Common myeloid progenitor, CD34-positive (primary cell): Measurements from ENCODE around the gene STRBP.

Experiments used
- CTCF ChIA-PET: fragments of 350-600 bp; sonication (Branson Sonifier 250); formaldehyde crosslinking; loops from one replicate; lab custom pipeline; 2021; ENCODE audit warnings: antibody characterized with exemption; lab: Charles Lee
- POLR2A ChIA-PET: fragments of 350-600 bp; sonication (Branson Sonifier 250); formaldehyde crosslinking; loops from one replicate; lab custom pipeline; 2021; ENCODE audit warnings: antibody characterized with exemption; lab: Charles Lee
- DNase-seq, 3 donors: peaks; one replicate each; pipeline versions ENCODE4 v3.0.0 to v3.0.0-alpha.2; 2013
- H3K27ac ChIP-seq, 2 experiments: 1 replicate in 1 of 2; 2 replicates in 1 of 2; pipeline ENCODE4 v1.7.0; 2013; ENCODE audit warnings: inconsistent platforms in 2 of 2, low read length in 2 of 2, mild to moderate bottlenecking in 2 of 2, low read depth in 1 of 2, moderate library complexity in 1 of 2; ENCODE audit not compliant: severe bottlenecking in 2 of 2, insufficient read depth in 1 of 2, poor library complexity in 1 of 2
- H3K27me3 ChIP-seq, 5 experiments: replicated peaks in 2 of 5; 1 replicate in 3 of 5; 2 replicates in 2 of 5; pipeline versions ENCODE4 v1.6.1 to v1.7.0; 2013; ENCODE audit warnings: low read length in 4 of 5, mild to moderate bottlenecking in 2 of 5, moderate library complexity in 2 of 5, inconsistent platforms in 1 of 5; ENCODE audit not compliant: insufficient read depth in 5 of 5, control insufficient read depth in 4 of 5
- H3K36me3 ChIP-seq, 4 experiments: 1 replicate in 2 of 4; 2 replicates in 2 of 4; pipeline versions ENCODE4 v1.6.1 to v1.7.0; 2013; ENCODE audit warnings: low read length in 3 of 4, control low read depth in 1 of 4, mild to moderate bottlenecking in 1 of 4; ENCODE audit not compliant: control insufficient read depth in 4 of 4, insufficient read depth in 4 of 4
- H3K4me1 ChIP-seq, 4 experiments: 1 replicate in 3 of 4; 2 replicates in 1 of 4; pipeline versions ENCODE4 v1.6.1 to v1.7.1; 2013; ENCODE audit warnings: low read length in 3 of 4, mild to moderate bottlenecking in 3 of 4, control low read depth in 1 of 4, inconsistent platforms in 1 of 4, moderate library complexity in 1 of 4; ENCODE audit not compliant: control insufficient read depth in 4 of 4, insufficient read depth in 4 of 4; ENCODE audit errors: control extremely low read depth in 1 of 4
- H3K4me3 ChIP-seq, 7 experiments: 1 replicate in 4 of 7; 2 replicates in 3 of 7; pipeline versions ENCODE4 v1.5.1 to v1.7.0; 2013; ENCODE audit warnings: mild to moderate bottlenecking in 7 of 7, low read length in 6 of 7, moderate library complexity in 6 of 7, inconsistent platforms in 2 of 7, low read depth in 2 of 7, control low read depth in 1 of 7; ENCODE audit not compliant: insufficient read depth in 4 of 7, control insufficient read depth in 1 of 7; ENCODE audit errors: extremely low read depth in 1 of 7
- H3K9me3 ChIP-seq, 5 experiments: 1 replicate in 4 of 5; 2 replicates in 1 of 5; pipeline versions ENCODE4 v1.6.1 to v1.7.1; 2013; ENCODE audit warnings: low read length in 4 of 5, mild to moderate bottlenecking in 2 of 5, inconsistent platforms in 1 of 5, low read depth in 1 of 5, moderate library complexity in 1 of 5; ENCODE audit not compliant: control insufficient read depth in 4 of 5, insufficient read depth in 2 of 5; ENCODE audit errors: control extremely low read depth in 1 of 5
- WGBS: methylation state at CpG from one replicate; pipeline ENCODE4 v1.1.5; 2013; ENCODE audit not compliant: insufficient coverage; 5-methylcytosine and 5-hydroxymethylcytosine counted together

Gene STRBP

DNA sequence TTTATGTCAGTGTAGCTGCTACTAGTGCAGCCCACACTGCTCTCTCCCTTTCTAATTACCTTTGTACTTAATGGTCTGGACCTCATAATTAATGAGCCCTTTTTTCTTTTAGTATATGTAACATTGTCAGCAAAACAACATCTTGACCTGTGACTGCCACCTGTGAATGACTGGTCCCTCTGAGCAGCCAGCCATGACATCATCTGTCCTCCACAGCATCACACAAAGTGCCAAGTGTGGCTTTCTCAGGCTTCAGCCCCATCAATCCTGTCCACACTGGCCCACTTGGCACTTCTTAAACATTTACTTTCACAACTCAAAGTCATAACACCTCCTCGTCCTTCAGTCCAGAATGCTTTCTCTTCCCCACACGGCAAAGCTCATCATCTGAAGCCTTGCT, 130.2 kb downstream of the STRBP start:
- Histone ChIP-seq H3K36me3 (peaks cover 8 to 28% (median 16%) of the 10 kb centered on the region in 4 experiments), H3K9me3 (no peaks in the 10 kb centered on the region), H3K27ac (no peak overlapping the region), H3K4me1 (no peaks in the 10 kb centered on the region), H3K4me3 (no peak overlapping the region), H3K27me3 (no peaks in the 10 kb centered on the region)
- ChIA-PET CTCF (no interaction called here), POLR2A (no interaction called here)
- DNase-seq = no peak
- WGBS = no CpG with 5 or more reads among the region's 2 CpGs

DNA sequence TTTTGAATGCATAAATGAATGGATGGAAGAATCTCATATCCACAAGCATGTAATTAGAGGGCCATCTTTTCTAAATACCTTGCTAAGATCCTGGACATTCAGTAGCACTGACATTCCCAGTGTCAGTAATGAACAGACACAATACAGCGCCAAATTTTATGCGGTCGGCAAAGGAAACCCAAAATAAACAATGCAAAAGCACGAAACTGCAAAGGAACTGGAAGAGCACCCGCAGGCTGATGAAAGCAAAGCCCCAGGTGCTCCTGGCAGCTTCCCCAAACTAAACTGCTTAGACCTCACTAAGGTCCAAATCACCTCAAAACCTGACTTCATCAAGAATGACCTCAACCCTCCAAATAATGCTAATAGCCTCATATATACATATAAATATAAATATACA, 133.0 kb downstream of the STRBP start:
- no peak for DNase-seq
- 100% methylated on average over 5 of the region's 5 CpGs for WGBS
- no peaks in the 10 kb centered on the region for H3K27me3 ChIP-seq
- H3K36me3 ChIP-seq = peaks cover 11 to 40% (median 25%) of the 10 kb centered on the region in 4 experiments
- CTCF ChIA-PET = interaction anchor here (1.2 to 1.9 kb wide), 2 partner anchors 10 to 12 kb away, joined by 3 to 6 read pairs; no protein-coding TSS in a partner anchor
- H3K27ac ChIP-seq = no peak overlapping the region
- no peaks in the 10 kb centered on the region for H3K9me3 ChIP-seq
- POLR2A ChIA-PET = no interaction called here
- no peaks in the 10 kb centered on the region for H3K4me1 ChIP-seq
- H3K4me3 ChIP-seq = no peak overlapping the region

DNA sequence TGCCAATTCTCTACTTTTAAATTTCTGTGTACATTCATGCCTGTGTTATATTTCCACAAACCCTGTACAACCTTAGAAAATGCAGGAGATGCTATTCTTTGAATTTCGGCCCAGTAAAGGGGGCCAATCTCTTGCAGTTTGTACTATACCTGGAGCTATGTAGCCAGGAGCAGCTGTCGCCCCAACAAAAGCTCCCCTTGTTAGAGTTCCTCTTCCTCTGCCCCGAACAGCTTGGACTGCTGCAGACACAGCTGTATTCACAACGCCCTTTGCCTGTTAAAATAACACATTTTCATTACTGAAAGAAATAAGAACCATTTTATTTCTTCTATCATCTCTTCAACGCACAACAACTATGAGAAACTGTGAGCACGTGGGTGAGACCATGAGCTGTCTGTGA, 135.7 kb downstream of the STRBP start:
- Histone ChIP-seq H3K36me3 (peaks cover 13 to 55% (median 27%) of the 10 kb centered on the region in 4 experiments), H3K9me3 (no peaks in the 10 kb centered on the region), H3K27me3 (no peaks in the 10 kb centered on the region), H3K27ac (no peak overlapping the region), H3K4me1 (no peaks in the 10 kb centered on the region), H3K4me3 (no peak overlapping the region)
- POLR2A ChIA-PET = interaction anchor here (0.5 kb wide), 1 partner anchor 278 kb away, joined by 3 read pairs; no protein-coding TSS in a partner anchor
- CTCF ChIA-PET = no interaction called here
- DNase-seq = no peak
- 89% methylated on average over 4 of the region's 6 CpGs for WGBS

DNA sequence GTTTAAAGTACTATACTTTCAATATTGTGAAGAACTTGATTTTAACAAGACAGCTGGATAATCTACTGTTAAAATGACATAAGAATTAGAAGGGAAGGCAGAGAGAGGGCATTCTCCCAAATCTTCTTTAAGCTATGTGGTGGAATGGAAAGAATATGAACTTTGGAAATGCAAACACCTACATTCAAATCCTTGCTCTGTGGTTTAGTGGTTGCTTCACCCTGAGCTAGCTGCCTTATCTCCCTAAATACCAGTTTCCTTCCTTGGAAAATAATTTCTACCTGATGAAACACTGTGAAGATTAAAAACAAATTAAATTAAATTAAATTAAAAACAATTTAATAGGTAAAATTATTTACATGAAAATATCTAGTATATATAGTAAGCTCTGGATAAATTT, 136.4 kb downstream of the STRBP start:
- Histone ChIP-seq H3K4me3 (no peak overlapping the region), H3K9me3 (no peaks in the 10 kb centered on the region), H3K4me1 (no peaks in the 10 kb centered on the region), H3K36me3 (peaks cover 17 to 61% (median 31%) of the 10 kb centered on the region in 4 experiments), H3K27me3 (no peaks in the 10 kb centered on the region), H3K27ac (no peak overlapping the region)
- DNase-seq = no peak
- POLR2A ChIA-PET = no interaction called here
- CTCF ChIA-PET = no interaction called here

DNA sequence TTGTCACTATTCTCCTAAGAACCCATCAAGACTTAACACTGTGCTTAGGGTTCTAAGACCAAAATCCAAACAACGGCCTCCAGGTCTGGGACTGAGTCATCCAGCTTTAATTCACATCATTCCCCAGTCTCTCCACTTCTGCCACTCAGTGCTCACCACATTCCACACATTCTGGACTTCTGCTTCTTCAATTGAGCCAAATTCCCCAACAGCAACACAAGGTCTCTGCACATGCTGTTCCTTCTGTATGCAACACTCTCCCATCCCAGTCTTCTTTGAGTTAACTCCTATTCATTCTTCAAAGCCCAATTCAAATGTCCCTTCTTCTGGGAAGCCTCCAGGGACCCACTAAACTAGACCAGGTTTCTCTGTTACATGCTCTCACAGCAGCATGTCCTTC, 137.1 kb downstream of the STRBP start:
- no peak for DNase-seq
- CTCF ChIA-PET = no interaction called here
- WGBS = 100% methylated on average over 1 of the region's 1 CpG
- Histone ChIP-seq H3K27me3 (no peaks in the 10 kb centered on the region), H3K4me1 (no peaks in the 10 kb centered on the region), H3K27ac (no peak overlapping the region), H3K36me3 (peaks cover 19 to 57% (median 33%) of the 10 kb centered on the region in 4 experiments), H3K9me3 (no peaks in the 10 kb centered on the region), H3K4me3 (no peak overlapping the region)
- POLR2A ChIA-PET = no interaction called here

DNA sequence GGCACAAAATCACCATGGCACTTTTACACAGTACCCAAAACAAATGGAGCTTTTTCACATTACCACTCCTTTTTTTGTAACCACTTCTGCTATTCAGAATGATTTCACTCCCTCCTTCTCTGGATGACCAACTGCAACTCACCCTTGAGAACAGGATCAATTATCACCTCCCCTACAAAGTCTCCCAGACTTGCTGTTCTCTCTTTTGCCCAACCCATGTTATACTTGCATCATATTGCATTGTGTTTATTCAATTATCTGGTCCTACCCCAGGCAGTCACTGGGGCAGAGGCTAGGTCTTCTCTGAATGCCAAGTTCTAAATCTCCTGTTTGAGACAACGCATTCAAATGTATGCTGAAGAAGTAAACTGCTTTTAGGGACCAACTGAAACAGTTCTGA, 139.0 kb downstream of the STRBP start:
- CTCF ChIA-PET = interaction anchor here (0.9 kb wide), 1 partner anchor 220 kb away, joined by 3 read pairs; no protein-coding TSS in a partner anchor
- POLR2A ChIA-PET = interaction anchor here (0.7 kb wide), 1 partner anchor 132 kb away, joined by 3 read pairs; no protein-coding TSS in a partner anchor
- Histone ChIP-seq H3K27me3 (no peaks in the 10 kb centered on the region), H3K27ac (no peak overlapping the region), H3K4me3 (no peak overlapping the region), H3K4me1 (no peaks in the 10 kb centered on the region), H3K36me3 (peaks cover 22 to 54% (median 32%) of the 10 kb centered on the region in 4 experiments), H3K9me3 (no peaks in the 10 kb centered on the region)
- no peak for DNase-seq
- WGBS = no CpG with 5 or more reads among the region's 1 CpG

DNA sequence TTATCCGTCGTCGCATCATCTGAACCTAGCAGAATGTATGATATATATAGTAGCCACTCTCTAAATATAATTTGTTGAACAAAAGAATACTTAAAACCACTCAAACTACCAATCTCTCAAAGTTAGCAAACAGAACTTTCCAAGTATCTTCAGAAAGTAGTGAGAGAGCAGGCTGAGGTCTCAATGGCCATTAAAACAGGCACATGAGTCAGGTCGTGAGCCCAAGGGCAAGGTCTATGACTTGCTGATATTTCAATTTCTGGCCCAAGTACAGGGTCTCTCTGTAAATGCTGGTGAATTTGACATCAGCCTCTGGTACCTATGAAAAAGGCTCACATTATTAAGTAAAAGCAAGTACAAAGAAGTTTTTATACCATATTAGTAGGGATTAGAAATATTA, 139.8 kb downstream of the STRBP start:
- no peak overlapping the region for H3K27ac ChIP-seq
- no peak overlapping the region for H3K4me3 ChIP-seq
- H3K36me3 ChIP-seq = peaks cover 26 to 55% (median 33%) of the 10 kb centered on the region in 4 experiments
- 100% methylated on average over 1 of the region's 4 CpGs for WGBS
- H3K9me3 ChIP-seq = no peaks in the 10 kb centered on the region
- no peaks in the 10 kb centered on the region for H3K4me1 ChIP-seq
- POLR2A ChIA-PET = no interaction called here
- no peak for DNase-seq
- CTCF ChIA-PET = no interaction called here
- no peaks in the 10 kb centered on the region for H3K27me3 ChIP-seq
